GM18499 (cell line): ENCODE results near the gene NCF4.

Experiments
- ATAC-seq: cut with Tn5 transposase; IDR thresholded peaks from one replicate; pipeline ENCODE4 v1.9.1; 2021; ENCODE audit warnings: moderate number of reproducible peaks; ENCODE audit not compliant: insufficient read depth, unreplicated experiment

Gene NCF4

GRCh38 chr22:36918586-36919284 is 57.9 kb downstream of the NCF4 start:
- ATAC-seq = no peak

- no peak for ATAC-seq
Observed at GRCh38 chr22:36921309-36922104, 60.7 kb downstream of the NCF4 start.

- ATAC-seq = no peak
Observed at GRCh38 chr22:36922105-36922608, 61.4 kb downstream of the NCF4 start.

- ATAC-seq = no peak
Observed at GRCh38 chr22:36922711-36923110, 61.9 kb downstream of the NCF4 start.

GRCh38 chr22:36923131-36923788 is 62.5 kb downstream of the NCF4 start:
- no peak for ATAC-seq

GRCh38 chr22:36924151-36924698 is 63.4 kb downstream of the NCF4 start:
- no peak for ATAC-seq

- no peak for ATAC-seq
Observed at GRCh38 chr22:36925388-36926290, 64.8 kb downstream of the NCF4 start.

- ATAC-seq = no peak
Observed at GRCh38 chr22:36926309-36926708, 65.5 kb downstream of the NCF4 start.

GRCh38 chr22:36926721-36927435 is 66.1 kb downstream of the NCF4 start:
- no peak for ATAC-seq
